DMS153 (cell line): ENCODE results near the gene RAB9B.
"Not testable (repeated sequence)": the region's sequence is repeated elsewhere in the genome, so short reads cannot be mapped to it uniquely, and the experiment has no call there.

ENCODE experiments used
- DNase-seq: peaks from one replicate; lab custom pipeline; 2025; lab: John Stamatoyannopoulos, UW

The RAB9B gene

GRCh38 chrX:103831803-103832544, at the start of gene RAB9B:
Gene RAB9B (minus strand): TSS chrX:103832257. CDS start chrX:103825784, 6,473 bp downstream.
- DNase-seq, result peak; percentile 21

- no peak for DNase-seq
These were observed 47.3 kb upstream of the RAB9B start for GRCh38 chrX:103879339-103879738.

- no peak for DNase-seq
These were observed 46.5 kb upstream of the RAB9B start for GRCh38 chrX:103878466-103879122.

GRCh38 chrX:103877571-103877970, 45.5 kb upstream of the RAB9B start:
- DNase-seq, result no peak

- DNase-seq, result no peak
These were observed 33.0 kb upstream of the RAB9B start for GRCh38 chrX:103864886-103865534.

- DNase-seq, result no peak
These were observed 32.1 kb upstream of the RAB9B start for GRCh38 chrX:103864149-103864548.

GRCh38 chrX:103861200-103861599, 29.1 kb upstream of the RAB9B start:
- DNase-seq, result no peak

- DNase-seq, result no peak
These were observed 17.5 kb upstream of the RAB9B start for GRCh38 chrX:103849558-103849957.

GRCh38 chrX:103847174-103847870, 15.3 kb upstream of the RAB9B start:
- no peak for DNase-seq

- no peak for DNase-seq
These were observed 14.3 kb upstream of the RAB9B start for GRCh38 chrX:103846386-103846785.

- peak; percentile 2 for DNase-seq
These were observed 13.2 kb upstream of the RAB9B start for GRCh38 chrX:103845165-103845653.

- DNase-seq, result no peak
These were observed 7.3 kb upstream of the RAB9B start for GRCh38 chrX:103839404-103839803.

GRCh38 chrX:103831342-103831802, 685 bp downstream of the RAB9B start:
- DNase-seq, result peak; percentile 29

GRCh38 chrX:103830848-103831247, 1.2 kb downstream of the RAB9B start:
- no peak for DNase-seq

- no peak for DNase-seq
These were observed 3.5 kb downstream of the RAB9B start for GRCh38 chrX:103828529-103828928.

GRCh38 chrX:103825881-103826280, 6.2 kb downstream of the RAB9B start:
- DNase-seq, result no peak

GRCh38 chrX:103823591-103823990, 8.5 kb downstream of the RAB9B start:
- no peak for DNase-seq

GRCh38 chrX:103820802-103821201, 11.3 kb downstream of the RAB9B start:
- DNase-seq, result not testable (repeated sequence)

- no peak for DNase-seq
These were observed 13.0 kb downstream of the RAB9B start for GRCh38 chrX:103818842-103819619.

GRCh38 chrX:103817502-103817901, 14.6 kb downstream of the RAB9B start:
- no peak for DNase-seq

GRCh38 chrX:103817101-103817500, 15.0 kb downstream of the RAB9B start:
- DNase-seq, result not testable (repeated sequence)
